PC-9 (cell line): ENCODE data around the gene UNC45B. TPM values are rescaled to one million over a fixed set of nuclear protein-coding genes. Genes with fewer than 3 reads are reported as not detected.

ENCODE experiments used
- BruUV-seq: library from RNA; stranded (reverse); fragments of 400-500 nt; replicated peaks from 2 replicates; lab custom pipeline; 2021; lab: Mats Ljungman, UMichigan
- CTCF ChIA-PET: fragments of 300-600 bp; sonication (Branson Sonifier 250); formaldehyde crosslinking; loops from one replicate; lab custom pipeline; 2022; ENCODE audit warnings: antibody characterized with exemption; lab: Charles Lee
- POLR2A ChIA-PET: fragments of 300-600 bp; sonication (Branson Sonifier 250); formaldehyde crosslinking; loops from one replicate; lab custom pipeline; 2022; ENCODE audit warnings: antibody characterized with exemption; ENCODE audit not compliant: unreplicated experiment; lab: Charles Lee
- DNase-seq, 2 experiments: peaks; one replicate each; pipeline versions ENCODE4 v3.0.0 to v3.0.0-alpha.2; 2015 to 2022; ENCODE audit warnings: mixed read lengths in 1 of 2
- H2AFZ ChIP-seq: fragments of 200-600 bp; sonication (generic); 2 replicates; pipeline ENCODE4 v1.8.1; 2017; ENCODE audit warnings: antibody characterized with exemption
- H3F3A ChIP-seq: fragments of 200-600 bp; sonication (generic); 2 replicates; pipeline ENCODE4 v1.8.1; 2017; ENCODE audit warnings: antibody characterized with exemption, mild to moderate bottlenecking, low read depth; ENCODE audit not compliant: insufficient read depth
- H3K27ac ChIP-seq: fragments of 200-600 bp; sonication (generic); 2 replicates; pipeline ENCODE4 v1.6.1; 2016; ENCODE audit warnings: mixed run types
- H3K27me3 ChIP-seq: fragments of 200-600 bp; sonication (generic); 2 replicates; pipeline ENCODE4 v1.6.1; 2016; ENCODE audit warnings: low read depth, mixed run types; ENCODE audit not compliant: insufficient read depth
- H3K36me3 ChIP-seq: fragments of 200-600 bp; sonication (generic); 2 replicates; pipeline ENCODE4 v1.6.1; 2016; ENCODE audit warnings: low read depth, mixed run types
- H3K4me1 ChIP-seq: fragments of 200-600 bp; sonication (generic); replicated peaks from 2 replicates; pipeline ENCODE4 v1.6.1; 2016; ENCODE audit warnings: mixed run types; ENCODE audit not compliant: insufficient read depth
- H3K4me2 ChIP-seq: fragments of 200-600 bp; sonication (generic); 2 replicates; pipeline ENCODE4 v1.6.1; 2017; ENCODE audit warnings: mixed run types
- H3K4me3 ChIP-seq: fragments of 200-600 bp; sonication (generic); 2 replicates; pipeline ENCODE4 v1.6.1; 2016; ENCODE audit warnings: mixed run types
- H3K79me2 ChIP-seq: fragments of 200-600 bp; sonication (generic); 2 replicates; pipeline ENCODE4 v1.6.1; 2017; ENCODE audit warnings: low read depth, mixed run types
- H3K9me2 ChIP-seq: fragments of 200-600 bp; sonication (generic); 2 replicates; pipeline ENCODE4 v1.8.1; 2017; ENCODE audit warnings: mild to moderate bottlenecking; ENCODE audit not compliant: insufficient read depth
- H3K9me3 ChIP-seq: fragments of 200-600 bp; sonication (generic); 2 replicates; pipeline ENCODE4 v1.8.1; 2016; ENCODE audit warnings: low read depth; ENCODE audit not compliant: insufficient read depth
- H4K20me1 ChIP-seq: fragments of 200-600 bp; sonication (generic); 2 replicates; pipeline ENCODE4 v1.8.1; 2017; ENCODE audit not compliant: insufficient read depth
- CTCF ChIP-seq: fragments of 200-600 bp; sonication (generic); conservative IDR thresholded peaks from 2 replicates; pipeline ENCODE4 v1.6.1; 2017; ENCODE audit warnings: mixed run types, antibody characterized with exemption, mild to moderate bottlenecking, moderate library complexity
- EZH2 ChIP-seq: fragments of 200-600 bp; sonication (generic); IDR thresholded peaks from 2 replicates; pipeline ENCODE4 v1.8.0; 2017; ENCODE audit warnings: antibody characterized with exemption, low read depth
- intact Hi-C: fragments of 100-400 bp; cut with micrococcal nuclease; formaldehyde crosslinking; loops from one replicate; pipeline ENCODE4 v1.10.0; 2022; ENCODE audit not compliant: unreplicated experiment
- total RNA-seq: library from RNA; stranded (reverse); gene quantifications from 2 replicates; pipeline ENCODE4 v1.2.3, GENCODE V29; 2021

Gene UNC45B
- total RNA-seq, 1 experiment from 2014 or later: not detected

DNA sequence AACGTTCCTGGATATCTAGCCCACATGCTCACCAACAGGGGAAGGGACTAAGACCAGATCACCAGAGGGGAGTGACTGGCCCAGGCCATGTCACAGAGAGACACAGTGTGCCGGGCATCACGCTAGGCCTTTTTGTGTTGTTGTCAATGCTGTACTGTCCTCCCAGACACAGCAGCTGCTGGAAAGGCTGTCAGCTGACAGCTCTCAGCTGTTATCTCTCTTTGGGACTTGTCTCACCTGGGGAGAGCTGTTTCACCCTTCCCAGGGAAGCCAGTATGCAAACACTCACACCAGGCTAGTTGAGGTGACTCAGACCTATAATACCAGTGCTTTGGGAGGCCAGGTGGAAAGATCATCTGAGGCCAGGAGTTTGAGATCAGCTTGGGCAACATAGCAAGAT is 19.4 kb downstream of the UNC45B start:
- ChIA-PET CTCF (interaction anchor here (0.6 kb wide), 1 partner anchor 367 kb away, joined by 11 read pairs; no protein-coding TSS in a partner anchor), POLR2A (no interaction called here)
- H4K20me1 ChIP-seq: no peaks in the 10 kb centered on the region
- H3K4me2 ChIP-seq: no peak overlapping the region
- no peak for DNase-seq
- H3K27ac ChIP-seq: no peak overlapping the region
- H2AFZ ChIP-seq: no peak overlapping the region
- intact Hi-C loops: no loop called here
- H3F3A ChIP-seq: no peaks in the 10 kb centered on the region
- H3K79me2 ChIP-seq: no peaks in the 10 kb centered on the region
- H3K9me3 ChIP-seq: no peaks in the 10 kb centered on the region
- no peaks in the 10 kb centered on the region for H3K9me2 ChIP-seq
- BruUV-seq: no TSS peak
- no peaks in the 10 kb centered on the region for H3K36me3 ChIP-seq
- no peak overlapping the region for H3K4me3 ChIP-seq
- TF ChIP-seq EZH2 (no peak), CTCF (no peak)
- H3K27me3 ChIP-seq: peaks cover 26% of the 10 kb centered on the region
- H3K4me1 ChIP-seq: no peaks in the 10 kb centered on the region

- no TSS peak for BruUV-seq
- intact Hi-C loops: no loop called here
- ChIA-PET POLR2A (no interaction called here), CTCF (interaction anchor here (0.6 kb wide), 1 partner anchor 366 kb away, joined by 11 read pairs; no protein-coding TSS in a partner anchor)
- peaks cover 20% of the 10 kb centered on the region for H3K27me3 ChIP-seq
- H2AFZ ChIP-seq: no peak overlapping the region
- H3K4me2 ChIP-seq: no peak overlapping the region
- no peak overlapping the region for H3K4me3 ChIP-seq
- H3K9me2 ChIP-seq: no peaks in the 10 kb centered on the region
- no peaks in the 10 kb centered on the region for H3K9me3 ChIP-seq
- TF ChIP-seq EZH2: no peak
- no peak for TF ChIP-seq CTCF
- no peak overlapping the region for H3K27ac ChIP-seq
- DNase-seq: no peak
- no peaks in the 10 kb centered on the region for H3K79me2 ChIP-seq
- no peaks in the 10 kb centered on the region for H3K4me1 ChIP-seq
- H3F3A ChIP-seq: no peaks in the 10 kb centered on the region
- no peaks in the 10 kb centered on the region for H4K20me1 ChIP-seq
- H3K36me3 ChIP-seq: no peaks in the 10 kb centered on the region
Observed at GRCh38 chr17:35167666-35168065, 20.0 kb downstream of the UNC45B start.

- Histone ChIP-seq H3K9me2 (no peaks in the 10 kb centered on the region), H4K20me1 (no peaks in the 10 kb centered on the region), H3K79me2 (no peaks in the 10 kb centered on the region), H3F3A (no peaks in the 10 kb centered on the region), H3K4me1 (no peaks in the 10 kb centered on the region), H3K9me3 (no peaks in the 10 kb centered on the region), H3K27me3 (0 out of 2 replicates have a peak, but pooled peaks cover 11% of the 10 kb centered on the region), H3K36me3 (no peaks in the 10 kb centered on the region), H3K4me3 (no peak overlapping the region), H3K4me2 (no peak overlapping the region), H2AFZ (no peak overlapping the region), H3K27ac (no peak overlapping the region)
- CTCF ChIA-PET: no interaction called here
- TF ChIP-seq CTCF (no peak), EZH2 (no peak)
- DNase-seq: no peak
- intact Hi-C loops: no loop called here
- POLR2A ChIA-PET: interaction anchor here (0.6 kb wide), 1 partner anchor 30 kb away, joined by 5 read pairs; no protein-coding TSS in a partner anchor
- BruUV-seq: no TSS peak
Observed at GRCh38 chr17:35169835-35170363, 22.3 kb downstream of the UNC45B start.
